Iris pigment epithelial cell (primary cell): ENCODE results near the gene OR56B4.
A peak's percentile ranks its signal among the peaks of the same experiment; 100 is the strongest.
"Not testable (repeated sequence)": the region's sequence is repeated elsewhere in the genome, so short reads cannot be mapped to it uniquely, and the experiment has no call there.

Experiments
- DNase-seq: peaks from one replicate; pipeline ENCODE4 v3.0.0-alpha.2; 2011; ENCODE audit warnings: low read depth

Gene OR56B4

GRCh38 chr11:6107384-6107783 is at the start of gene OR56B4:
OR56B4 (plus strand) TSS chr11:6107684; CDS start chr11:6107779, 95 bp downstream.
- not testable (repeated sequence) for DNase-seq

GRCh38 chr11:6061475-6061874 is 46.0 kb upstream of the OR56B4 start:
- DNase-seq, result no peak

GRCh38 chr11:6062691-6063358 is 44.7 kb upstream of the OR56B4 start:
- DNase-seq, result no peak

- DNase-seq, result no peak
These were observed 40.0 kb upstream of the OR56B4 start for GRCh38 chr11:6067502-6067901.

GRCh38 chr11:6076443-6076842 is 31.0 kb upstream of the OR56B4 start:
- DNase-seq, result not testable (repeated sequence)

- DNase-seq, result no peak
These were observed 29.8 kb upstream of the OR56B4 start for GRCh38 chr11:6077723-6078122.

- no peak for DNase-seq
These were observed 28.0 kb upstream of the OR56B4 start for GRCh38 chr11:6079463-6079862.

- DNase-seq, result no peak
These were observed 24.4 kb upstream of the OR56B4 start for GRCh38 chr11:6083129-6083528.

- no peak for DNase-seq
These were observed 22.9 kb upstream of the OR56B4 start for GRCh38 chr11:6084587-6084986.

GRCh38 chr11:6094186-6094585 is 13.3 kb upstream of the OR56B4 start:
- DNase-seq, result no peak

GRCh38 chr11:6095798-6096197 is 11.7 kb upstream of the OR56B4 start:
- DNase-seq, result no peak

- DNase-seq, result no peak
These were observed 11.1 kb upstream of the OR56B4 start for GRCh38 chr11:6096417-6096816.

GRCh38 chr11:6099577-6099976 is 7.9 kb upstream of the OR56B4 start:
- DNase-seq, result no peak

GRCh38 chr11:6110011-6110410 is 2.5 kb downstream of the OR56B4 start:
- DNase-seq, result no peak

- no peak for DNase-seq
These were observed 4.2 kb downstream of the OR56B4 start for GRCh38 chr11:6111673-6112072.

GRCh38 chr11:6116638-6117037 is 9.2 kb downstream of the OR56B4 start:
- DNase-seq, result no peak

- DNase-seq, result no peak
These were observed 16.8 kb downstream of the OR56B4 start for GRCh38 chr11:6124245-6124644.

GRCh38 chr11:6127881-6128280 is 20.4 kb downstream of the OR56B4 start:
- DNase-seq, result peak; percentile 5

GRCh38 chr11:6129011-6129410 is 21.5 kb downstream of the OR56B4 start:
- DNase-seq, result no peak

- DNase-seq, result no peak
These were observed 22.2 kb downstream of the OR56B4 start for GRCh38 chr11:6129635-6130034.

GRCh38 chr11:6132431-6132830 is 24.9 kb downstream of the OR56B4 start:
- DNase-seq, result no peak

- DNase-seq, result not testable (repeated sequence)
These were observed 28.5 kb downstream of the OR56B4 start for GRCh38 chr11:6135936-6136335.

GRCh38 chr11:6142936-6143335 is 35.5 kb downstream of the OR56B4 start:
- DNase-seq, result no peak

- DNase-seq, result not testable (repeated sequence)
These were observed 36.3 kb downstream of the OR56B4 start for GRCh38 chr11:6143737-6144136.
